ENCODE data around the gene F12.

Gene F12

DNA sequence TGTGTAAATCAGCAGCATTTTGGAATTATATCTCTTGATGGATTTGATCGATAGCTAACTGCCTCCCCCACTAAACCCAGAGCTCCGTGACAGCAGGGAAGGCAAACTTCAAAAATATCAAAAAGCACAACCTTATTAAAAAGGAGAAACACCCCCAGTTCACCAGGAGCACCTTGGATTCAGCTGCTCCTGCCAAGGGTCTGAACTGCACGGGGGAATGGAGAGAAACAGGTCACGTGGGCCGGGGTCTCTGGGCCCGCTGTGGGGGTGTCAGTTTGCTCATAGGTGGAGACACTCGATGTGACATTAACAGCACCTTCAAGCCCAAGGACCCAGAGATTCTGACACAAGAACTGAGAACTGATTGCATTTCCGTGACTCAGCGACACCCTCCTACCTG is 26.2 kb downstream of the F12 start (continued):
- TF ChIP-seq ZNF362 (tag by site-specific recombination; IDR thresholded peaks at IDR 0.05) = no peak
- no peak for TF ChIP-seq GLIS2 (tag by site-specific recombination; IDR thresholded peaks at IDR 0.05)
- TF ChIP-seq ZNF544 (tag by site-specific recombination; IDR thresholded peaks at IDR 0.05) = no peak
- TF ChIP-seq ZBTB10 (tag by site-specific recombination; IDR thresholded peaks at IDR 0.05) = no peak
- TF ChIP-seq REPIN1 (tag by site-specific recombination; IDR thresholded peaks at IDR 0.05; ENCODE audit: low read depth) = no peak
- TF ChIP-seq TSHZ1 (tag by site-specific recombination; IDR thresholded peaks at IDR 0.05; ENCODE audit: borderline replicate concordance) = no peak
- no peak for TF ChIP-seq ZNF585B (tag by site-specific recombination; IDR thresholded peaks at IDR 0.05)
- TF ChIP-seq ZNF521 (tag by site-specific recombination; IDR thresholded peaks at IDR 0.05) = no peak
- no peak for TF ChIP-seq HOXA7 (CRISPR knock-in tag; IDR thresholded peaks at IDR 0.05; ENCODE audit: borderline replicate concordance)

DNA sequence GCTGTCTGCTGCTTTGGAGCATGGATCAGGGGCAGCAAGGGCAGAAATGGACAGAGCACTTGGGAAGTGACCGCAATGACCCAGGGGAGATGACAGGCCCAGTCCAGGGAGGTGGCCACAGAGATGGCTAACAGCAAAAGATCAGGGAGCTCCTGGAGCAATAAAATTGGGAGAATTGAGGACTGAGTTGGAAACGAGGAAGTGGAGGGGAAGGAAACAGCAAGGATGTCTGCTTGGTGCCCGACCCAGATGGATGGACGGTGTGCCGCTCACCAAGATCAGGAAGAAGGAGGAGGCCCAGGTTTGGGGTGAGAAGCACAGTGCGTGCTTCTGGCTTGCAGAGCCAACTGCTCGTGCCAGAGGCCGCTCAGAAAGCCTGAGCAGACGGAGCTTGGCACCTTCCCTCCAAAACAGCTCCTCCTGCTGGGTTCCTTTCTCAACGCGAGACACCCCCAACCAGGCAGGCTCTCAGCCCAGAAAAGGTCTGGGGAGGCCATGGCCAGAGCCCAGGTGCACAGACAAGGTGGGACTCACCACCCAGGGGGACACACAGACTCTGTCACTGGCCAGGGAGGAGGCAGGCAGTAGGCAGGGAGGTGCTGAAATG is 26.8 kb downstream of the F12 start:
- TF ChIP-seq SALL2 (tag by site-specific recombination; IDR thresholded peaks at IDR 0.05; ENCODE audit: borderline replicate concordance) (no peak), CTCF (tag by site-specific recombination; IDR thresholded peaks at IDR 0.05) (peak; percentile 35), ZNF600 (tag by site-specific recombination; IDR thresholded peaks at IDR 0.05) (0 out of 2 replicates have a peak, but pooled peaks have one; percentile 10), ZBTB8A (tag by site-specific recombination; IDR thresholded peaks at IDR 0.05) (peak; percentile 66; the same call in 1 of the 2 replicates), GLIS1 (tag by site-specific recombination; IDR thresholded peaks at IDR 0.05) (peak; percentile 25; the same call in 1 of the 2 replicates)
- Histone ChIP-seq H3K36me3 (ENCODE audit: control insufficient read depth in 2 of 2, insufficient read depth in 1 of 2, low read length in 2 of 2) (no peaks in the 10 kb centered on the region), H3K9me3 (ENCODE audit: control insufficient read depth, insufficient read depth, low read depth, low read length) (no peaks in the 10 kb centered on the region), H3K4me1 (ENCODE audit: control insufficient read depth, insufficient read depth, low read length) (peaks cover 6% of the 10 kb centered on the region; the same call in 1 of the 2 replicates), H3K4me3 (ENCODE audit: low read depth, low read length) (no peak overlapping the region), H3K27ac (ENCODE audit: extremely low read depth, low read depth, low read length) (no peak overlapping the region)
- ChIA-PET POLR2A (no interaction called here), CTCF (interaction anchor here (0.6 to 1.3 kb wide), 7 partner anchors 12 to 275 kb away, joined by 3 to 6 read pairs (median 4); no protein-coding TSS in a partner anchor)

All from HEK293 (cell line).